LNCaP clone FGC (cell line): ENCODE measurements around the gene OGDH.

Experiments used
- DNase-seq: peaks from one replicate; pipeline ENCODE4 v3.0.0-alpha.2; 2011; ENCODE audit warnings: low read depth
- H3K4me3 ChIP-seq: 2 replicates; pipeline ENCODE4 v1.5.1; 2011; ENCODE audit warnings: mild to moderate bottlenecking, low read depth, low read length, control low read depth
- TF ChIP-seq, protein P1 (sequence below): IDR thresholded peaks from 2 replicates; pipeline ENCODE4 v1.5.1; 2012; ENCODE audit warnings: mild to moderate bottlenecking; ENCODE audit not compliant: control insufficient read depth, insufficient read depth; ENCODE audit errors: extremely low read depth

Gene OGDH

GRCh38 chr7:44650242-44650641 lies 43.8 kb downstream of the OGDH start:
- TF ChIP-seq, protein P1, sequence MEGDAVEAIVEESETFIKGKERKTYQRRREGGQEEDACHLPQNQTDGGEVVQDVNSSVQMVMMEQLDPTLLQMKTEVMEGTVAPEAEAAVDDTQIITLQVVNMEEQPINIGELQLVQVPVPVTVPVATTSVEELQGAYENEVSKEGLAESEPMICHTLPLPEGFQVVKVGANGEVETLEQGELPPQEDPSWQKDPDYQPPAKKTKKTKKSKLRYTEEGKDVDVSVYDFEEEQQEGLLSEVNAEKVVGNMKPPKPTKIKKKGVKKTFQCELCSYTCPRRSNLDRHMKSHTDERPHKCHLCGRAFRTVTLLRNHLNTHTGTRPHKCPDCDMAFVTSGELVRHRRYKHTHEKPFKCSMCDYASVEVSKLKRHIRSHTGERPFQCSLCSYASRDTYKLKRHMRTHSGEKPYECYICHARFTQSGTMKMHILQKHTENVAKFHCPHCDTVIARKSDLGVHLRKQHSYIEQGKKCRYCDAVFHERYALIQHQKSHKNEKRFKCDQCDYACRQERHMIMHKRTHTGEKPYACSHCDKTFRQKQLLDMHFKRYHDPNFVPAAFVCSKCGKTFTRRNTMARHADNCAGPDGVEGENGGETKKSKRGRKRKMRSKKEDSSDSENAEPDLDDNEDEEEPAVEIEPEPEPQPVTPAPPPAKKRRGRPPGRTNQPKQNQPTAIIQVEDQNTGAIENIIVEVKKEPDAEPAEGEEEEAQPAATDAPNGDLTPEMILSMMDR = no peak
- no peak overlapping the region for H3K4me3 ChIP-seq
- DNase-seq = no peak

- no peak overlapping the region for H3K4me3 ChIP-seq
- no peak for DNase-seq
- TF ChIP-seq, protein P1 = no peak
These were observed 44.3 kb downstream of the OGDH start for GRCh38 chr7:44650772-44651171.

- no peak overlapping the region for H3K4me3 ChIP-seq
- TF ChIP-seq, protein P1 = no peak
- no peak for DNase-seq
These were observed 46.1 kb downstream of the OGDH start for GRCh38 chr7:44652535-44652934.

- no peak overlapping the region for H3K4me3 ChIP-seq
These were observed 47.9 kb downstream of the OGDH start for GRCh38 chr7:44654255-44654796.

DNA sequence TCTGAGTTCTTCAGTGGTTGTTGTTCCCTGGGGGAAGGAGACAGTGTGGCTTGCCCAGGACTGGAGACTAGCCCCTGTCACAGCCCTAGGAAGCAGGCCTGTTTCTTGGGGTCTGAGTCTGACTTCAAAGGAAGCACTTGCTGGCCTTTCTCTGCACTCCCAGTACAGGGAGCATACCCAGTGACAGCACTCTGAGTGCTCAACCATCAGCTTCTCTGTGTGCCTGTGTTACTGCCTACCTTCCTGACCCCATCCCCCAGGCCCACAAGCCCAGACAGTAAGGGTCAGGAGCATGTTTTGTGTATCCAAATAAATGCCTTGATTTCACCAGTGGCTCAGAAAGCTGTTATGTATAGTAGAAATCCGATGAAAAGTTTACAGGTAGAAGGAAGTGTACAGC lies 48.9 kb downstream of the OGDH start:
- TF ChIP-seq, protein P1 = no peak
- DNase-seq = no peak

More at GRCh38 chr7:44654255-44654796, 47.9 kb downstream of the OGDH start:
- TF ChIP-seq, protein P1 = no peak
- no peak for DNase-seq

DNA sequence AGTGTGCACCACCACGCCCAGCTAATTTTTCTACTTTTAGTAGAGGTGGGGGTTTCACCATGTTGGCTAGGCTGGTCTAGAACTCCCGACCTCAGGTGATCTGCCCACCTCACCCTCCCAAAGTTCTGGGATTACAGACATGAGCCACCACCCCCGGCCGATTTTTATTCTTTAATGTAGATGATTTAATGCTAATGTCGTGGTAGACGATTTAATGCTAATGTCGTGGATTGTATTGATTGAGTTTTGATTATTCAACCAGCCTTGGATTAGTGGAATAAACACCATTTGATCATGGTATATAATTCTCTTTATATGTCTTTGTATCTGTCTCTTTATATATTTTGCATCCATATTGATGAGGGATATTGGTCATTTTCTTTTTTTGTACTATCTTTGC lies 52.6 kb downstream of the OGDH start:
- no peak for DNase-seq
- TF ChIP-seq, protein P1 = no peak
- H3K4me3 ChIP-seq = no peak overlapping the region

More for the DNA sequence above, 48.9 kb downstream of the OGDH start:
- no peak overlapping the region for H3K4me3 ChIP-seq

GRCh38 chr7:44661233-44661632 lies 54.8 kb downstream of the OGDH start:
- no peak overlapping the region for H3K4me3 ChIP-seq
- DNase-seq = no peak
- TF ChIP-seq, protein P1 = no peak
